DND-41 (cell line): ENCODE data around the gene IGSF21.

Experiments
- CTCF ChIP-seq: IDR thresholded peaks from 2 replicates; pipeline ENCODE4 v1.5.1; 2012; ENCODE audit warnings: borderline replicate concordance, low read length, moderate library complexity, mild to moderate bottlenecking; ENCODE audit not compliant: poor library complexity, severe bottlenecking; ENCODE audit errors: extremely low read depth
- EZH2 ChIP-seq: IDR thresholded peaks from 3 replicates; pipeline ENCODE4 v1.6.1; 2012; ENCODE audit warnings: borderline replicate concordance, low read depth, mild to moderate bottlenecking, moderate library complexity, low read length, inconsistent platforms; ENCODE audit not compliant: severe bottlenecking

DNA sequence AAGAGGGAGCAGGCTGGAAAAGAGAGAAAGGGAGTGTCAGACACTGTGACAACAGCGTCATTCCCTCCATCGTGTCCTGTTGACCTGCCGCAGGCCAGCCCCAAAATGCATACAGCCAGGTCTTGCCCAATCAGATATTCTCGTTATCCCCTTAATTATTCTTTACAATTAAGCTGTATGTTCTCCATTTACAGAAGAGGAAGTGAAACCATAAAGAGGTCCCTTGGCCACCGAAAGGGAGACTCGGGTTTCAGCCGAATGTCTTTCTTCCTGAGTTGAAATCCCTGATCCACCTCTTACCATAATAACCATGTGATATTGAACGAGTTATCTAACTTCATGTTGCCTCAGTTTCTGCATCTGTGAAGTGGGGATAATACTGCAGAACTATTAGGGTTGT, 70.5 kb downstream of the IGSF21 start:
- no peak for TF ChIP-seq CTCF
- no peak for TF ChIP-seq EZH2
